ENCODE data around the gene RADIL. TPM values are rescaled to one million over a fixed set of nuclear protein-coding genes. Genes with fewer than 3 reads are reported as not detected.
"Not testable (repeated sequence)": the region's sequence is repeated elsewhere in the genome, so short reads cannot be mapped to it uniquely, and the experiment has no call there.

RADIL gene
- total RNA-seq, 4 donors from 2014 or later = 23.2 to 31.0 (median 27.1) TPM

DNA sequence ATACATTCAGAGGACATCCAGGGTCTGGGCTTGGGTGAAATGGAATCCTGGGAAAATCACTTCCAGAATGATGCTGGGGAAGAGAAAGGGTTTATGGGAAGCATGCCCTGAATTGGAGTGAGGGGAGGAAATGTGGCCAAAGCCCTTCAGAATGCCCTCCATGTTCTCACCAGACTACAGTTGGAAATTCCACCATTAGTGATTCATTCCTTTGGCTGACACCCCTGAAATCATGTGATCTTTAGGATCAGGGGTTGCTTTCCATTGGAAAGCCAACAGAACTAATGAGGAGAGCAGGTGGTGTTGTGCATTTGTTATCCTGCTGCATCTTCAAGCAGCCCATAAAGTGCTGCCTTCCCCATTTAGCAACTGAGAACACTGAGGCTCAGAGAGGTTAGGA is 20.8 kb upstream of the RADIL start:
- H3K9me3 ChIP-seq = no peaks in the 10 kb centered on the region
- no peak overlapping the region for H3K27ac ChIP-seq
- H3K36me3 ChIP-seq = peaks cover 0 to 11% (median 0%) of the 10 kb centered on the region in 3 donors
- no peak for DNase-seq (ENCODE audit: low spot score in 2 of 2)
- H3K4me3 ChIP-seq = no peak overlapping the region
- no peaks in the 10 kb centered on the region for H3K4me1 ChIP-seq
- H3K27me3 ChIP-seq = peaks cover 0 to 6% of the 10 kb centered on the region in 2 donors
- TF ChIP-seq EP300 (IDR thresholded peaks at IDR 0.05) = no peak
- TF ChIP-seq POLR2A (IDR thresholded peaks at IDR 0.05) = no peak
- TF ChIP-seq, protein P1, sequence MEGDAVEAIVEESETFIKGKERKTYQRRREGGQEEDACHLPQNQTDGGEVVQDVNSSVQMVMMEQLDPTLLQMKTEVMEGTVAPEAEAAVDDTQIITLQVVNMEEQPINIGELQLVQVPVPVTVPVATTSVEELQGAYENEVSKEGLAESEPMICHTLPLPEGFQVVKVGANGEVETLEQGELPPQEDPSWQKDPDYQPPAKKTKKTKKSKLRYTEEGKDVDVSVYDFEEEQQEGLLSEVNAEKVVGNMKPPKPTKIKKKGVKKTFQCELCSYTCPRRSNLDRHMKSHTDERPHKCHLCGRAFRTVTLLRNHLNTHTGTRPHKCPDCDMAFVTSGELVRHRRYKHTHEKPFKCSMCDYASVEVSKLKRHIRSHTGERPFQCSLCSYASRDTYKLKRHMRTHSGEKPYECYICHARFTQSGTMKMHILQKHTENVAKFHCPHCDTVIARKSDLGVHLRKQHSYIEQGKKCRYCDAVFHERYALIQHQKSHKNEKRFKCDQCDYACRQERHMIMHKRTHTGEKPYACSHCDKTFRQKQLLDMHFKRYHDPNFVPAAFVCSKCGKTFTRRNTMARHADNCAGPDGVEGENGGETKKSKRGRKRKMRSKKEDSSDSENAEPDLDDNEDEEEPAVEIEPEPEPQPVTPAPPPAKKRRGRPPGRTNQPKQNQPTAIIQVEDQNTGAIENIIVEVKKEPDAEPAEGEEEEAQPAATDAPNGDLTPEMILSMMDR (IDR thresholded peaks at IDR 0.05) = no peak

DNA sequence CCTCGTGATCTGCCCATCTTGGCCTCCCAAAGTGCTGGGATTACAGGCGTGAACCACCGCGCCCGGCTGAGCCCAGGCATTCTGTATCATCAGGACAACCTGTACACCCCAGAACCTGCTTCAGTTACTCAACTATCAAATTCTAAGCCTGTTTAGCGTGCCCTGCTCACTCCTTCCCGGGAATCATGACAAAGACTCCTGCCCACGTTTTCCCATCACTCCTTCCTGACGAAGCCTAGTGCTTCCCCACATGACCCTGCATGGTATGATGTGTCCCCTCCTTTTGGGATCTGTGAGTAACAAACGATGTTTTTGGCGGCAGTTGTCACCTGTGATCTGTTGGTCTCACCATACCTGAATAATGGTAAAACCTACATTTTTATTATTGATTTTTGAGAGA is 12.2 kb upstream of the RADIL start:
- 85 to 91% methylated on average over 11 of the region's 11 CpGs for WGBS, 2 donors
- H3K27me3 ChIP-seq = no peaks in the 10 kb centered on the region
- H3K36me3 ChIP-seq = no peaks in the 10 kb centered on the region
- H3K4me1 ChIP-seq = no peaks in the 10 kb centered on the region
- H3K4me3 ChIP-seq = no peak overlapping the region
- DNase-seq (ENCODE audit: low spot score in 2 of 2) = no peak
- no peak for TF ChIP-seq EP300 (IDR thresholded peaks at IDR 0.05)
- no peak for TF ChIP-seq POLR2A (IDR thresholded peaks at IDR 0.05)
- TF ChIP-seq, protein P1 (IDR thresholded peaks at IDR 0.05) = no peak
- no peak overlapping the region for H3K27ac ChIP-seq
- peaks cover 0 to 14% (median 0%) of the 10 kb centered on the region in 4 donors for H3K9me3 ChIP-seq

DNA sequence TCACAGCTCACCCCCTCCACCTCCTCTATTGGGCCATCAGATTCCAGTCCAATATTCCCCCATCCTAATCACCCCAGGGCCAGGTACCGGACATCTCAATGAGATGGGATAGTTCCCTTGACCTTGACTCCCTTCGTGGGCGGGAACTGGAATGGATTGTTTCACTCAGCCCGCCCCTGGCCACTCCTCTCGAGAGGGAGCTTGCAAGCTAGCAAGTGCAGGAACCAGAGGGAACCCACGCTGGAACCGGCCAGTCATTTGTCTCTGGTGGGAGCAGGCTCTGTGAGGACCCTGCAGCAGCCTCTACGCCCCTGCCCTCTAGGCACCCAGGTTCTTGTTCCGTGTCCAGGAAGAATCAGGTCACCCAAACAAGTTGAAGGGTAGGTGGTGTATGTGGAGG is 11.0 kb upstream of the RADIL start:
- Histone ChIP-seq H3K27ac (no peak overlapping the region), H3K9me3 (peaks cover 0 to 14% (median 0%) of the 10 kb centered on the region in 4 donors), H3K4me3 (no peak overlapping the region), H3K27me3 (no peaks in the 10 kb centered on the region), H3K4me1 (no peaks in the 10 kb centered on the region), H3K36me3 (no peaks in the 10 kb centered on the region)
- no peak for TF ChIP-seq EP300 (IDR thresholded peaks at IDR 0.05)
- no peak for TF ChIP-seq POLR2A (IDR thresholded peaks at IDR 0.05)
- DNase-seq (ENCODE audit: low spot score in 2 of 2) = no peak
- WGBS, 2 donors = 84 to 96% methylated on average over 9 of the region's 9 CpGs

DNA sequence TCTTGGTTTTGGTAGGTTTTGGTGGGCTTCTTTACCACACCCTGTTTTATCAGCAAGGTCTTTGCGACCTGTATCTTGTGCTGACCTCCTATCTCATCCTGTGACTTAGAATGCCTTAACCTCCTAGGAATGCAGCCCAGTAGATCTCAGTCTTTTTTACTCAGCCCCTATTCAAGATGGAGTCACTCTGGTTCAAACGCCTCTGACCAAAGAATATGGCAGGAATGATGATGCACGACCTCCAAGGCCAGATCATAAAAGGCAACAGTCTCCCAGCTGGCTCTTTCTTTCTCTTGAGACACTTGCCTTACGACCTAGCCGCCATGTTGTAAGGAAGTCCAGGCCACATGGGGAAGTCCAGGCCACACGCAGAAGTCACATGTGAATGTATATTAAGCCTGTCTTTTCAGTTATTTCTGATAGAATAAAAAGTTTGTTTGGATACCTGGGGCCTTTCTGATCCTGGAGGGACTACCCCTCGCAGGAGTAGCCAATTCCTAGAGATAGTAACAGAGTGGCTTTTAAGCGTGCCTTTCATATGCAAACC is 10.5 kb upstream of the RADIL start:
- no peak overlapping the region for H3K27ac ChIP-seq
- no peak overlapping the region for H3K4me3 ChIP-seq
- no peaks in the 10 kb centered on the region for H3K4me1 ChIP-seq
- H3K36me3 ChIP-seq = no peaks in the 10 kb centered on the region
- no peak for DNase-seq (ENCODE audit: low spot score in 2 of 2)
- peaks cover 0 to 14% (median 0%) of the 10 kb centered on the region in 4 donors for H3K9me3 ChIP-seq
- H3K27me3 ChIP-seq = no peaks in the 10 kb centered on the region
- TF ChIP-seq EP300 (IDR thresholded peaks at IDR 0.05) (no peak), POLR2A (IDR thresholded peaks at IDR 0.05) (no peak)
- TF ChIP-seq, protein P1 (IDR thresholded peaks at IDR 0.05) = no peak
- 82 to 85% methylated on average over 8 of the region's 8 CpGs for WGBS, 2 donors

DNA sequence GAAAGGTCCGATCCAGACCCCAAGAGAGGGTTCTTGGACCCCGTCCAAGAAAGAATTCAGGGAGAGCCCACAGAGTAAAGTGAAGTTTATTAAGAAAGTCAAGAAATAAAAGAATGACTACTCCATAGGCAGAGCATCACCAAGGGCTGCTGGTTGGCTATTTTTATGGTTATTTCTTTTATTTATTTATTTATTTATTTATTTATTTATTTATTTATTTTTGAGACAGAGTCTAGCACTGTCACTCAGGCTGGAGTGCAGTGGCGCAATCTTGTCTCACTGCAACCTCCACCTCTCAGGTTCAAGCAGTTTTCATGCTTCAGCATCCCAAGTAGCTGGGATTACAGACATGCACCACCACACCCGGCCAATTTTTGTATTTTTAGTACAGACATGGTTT is 9.7 kb upstream of the RADIL start:
- 80 to 81% methylated on average over 4 of the region's 4 CpGs for WGBS, 2 donors
- not testable (repeated sequence) for H3K4me3 ChIP-seq; H3K27ac ChIP-seq; DNase-seq (ENCODE audit: low spot score in 2 of 2); H3K36me3 ChIP-seq; H3K27me3 ChIP-seq; H3K4me1 ChIP-seq
- peaks cover 0 to 14% (median 0%) of the 10 kb centered on the region in 4 donors for H3K9me3 ChIP-seq

DNA sequence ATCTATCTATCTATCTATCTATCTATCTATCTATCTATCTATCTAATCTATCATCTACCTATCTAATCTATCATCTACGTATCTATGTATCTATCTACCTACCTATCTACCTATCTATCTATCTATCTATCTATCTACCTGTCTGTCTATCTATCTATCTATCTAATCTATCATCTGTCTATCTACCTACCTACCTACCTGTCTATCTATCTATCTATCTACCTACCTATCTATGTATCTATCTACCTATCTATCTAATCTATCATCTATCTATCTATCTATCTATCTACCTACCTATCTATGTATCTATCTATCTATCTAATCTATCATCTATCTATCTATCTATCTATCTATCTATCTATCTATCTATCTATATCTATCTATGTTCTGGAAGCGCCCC is 8.0 kb upstream of the RADIL start:
- WGBS, 2 donors = 47 to 85% methylated on average over 2 of the region's 2 CpGs
- H3K27ac ChIP-seq; H3K4me1 ChIP-seq; H3K4me3 ChIP-seq; H3K27me3 ChIP-seq; H3K36me3 ChIP-seq; DNase-seq (ENCODE audit: low spot score in 2 of 2): not testable (repeated sequence)
- H3K9me3 ChIP-seq = peaks cover 0 to 14% (median 0%) of the 10 kb centered on the region in 4 donors

DNA sequence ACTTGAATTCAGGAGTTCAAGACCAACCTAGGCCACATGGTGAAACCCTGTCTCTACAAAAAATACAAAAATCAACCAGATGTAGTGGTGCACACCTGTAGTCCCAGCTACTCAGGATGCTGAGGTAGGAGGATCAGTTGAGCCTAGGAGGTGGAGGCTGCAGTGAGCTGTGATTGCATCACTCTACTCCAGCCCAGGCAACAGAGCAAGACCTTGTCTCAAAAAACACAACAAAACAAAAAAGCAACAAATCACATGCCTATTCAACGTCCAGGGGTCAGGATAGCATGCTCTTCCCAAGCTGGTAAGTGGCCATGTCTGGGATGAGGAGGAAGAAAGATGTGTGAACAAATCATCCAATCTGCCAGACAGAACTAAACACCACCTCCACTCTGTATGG is 6.2 kb upstream of the RADIL start:
- TF ChIP-seq, protein P1 (IDR thresholded peaks at IDR 0.05) = no peak
- TF ChIP-seq EP300 (IDR thresholded peaks at IDR 0.05) (no peak), POLR2A (IDR thresholded peaks at IDR 0.05) (no peak)

More for the DNA sequence above, 6.2 kb upstream of the RADIL start:
- Histone ChIP-seq H3K27ac (no peak overlapping the region), H3K27me3 (no peaks in the 10 kb centered on the region), H3K9me3 (peaks cover 0 to 10% (median 0%) of the 10 kb centered on the region in 4 donors), H3K4me1 (no peaks in the 10 kb centered on the region), H3K4me3 (no peak overlapping the region), H3K36me3 (no peaks in the 10 kb centered on the region)
- DNase-seq (ENCODE audit: low spot score in 2 of 2) = no peak
- 10 to 43% methylated on average over 1 of the region's 1 CpG for WGBS, 2 donors

Data from tibial nerve (tissue), 4 donors.